HepG2 (cell line): ENCODE results near the gene ALCAM. TPM values are rescaled to one million over a fixed set of nuclear protein-coding genes. Genes with fewer than 3 reads are reported as not detected.

Experiments used
- BCL6 ChIP-seq: IDR thresholded peaks from 2 replicates; pipeline ENCODE4 v1.6.1; 2016; ENCODE audit warnings: missing genetic modification reagents, missing compliant biosample characterization
- CBX2 ChIP-seq, 2 experiments: fragments of 200-600 bp in 1 of 2; sonication (generic); formaldehyde crosslinking in 1 of 2; IDR thresholded peaks; 2 replicates each; pipeline versions ENCODE4 v1.7.0 to v1.8.1; 2018 to 2022; ENCODE audit warnings: low read depth in 2 of 2, low read length in 1 of 2, mild to moderate bottlenecking in 1 of 2, missing genetic modification reagents in 1 of 2
- EP300 ChIP-seq, 3 experiments: sonication (generic) in 1 of 3; formaldehyde crosslinking in 1 of 3; IDR thresholded peaks; 2 replicates each; pipeline versions ENCODE4 v1.5.1 to v1.6.1; 2011 to 2020; ENCODE audit warnings: low read depth in 2 of 3, low read length in 2 of 3, borderline replicate concordance in 1 of 3, improper control_type of control experiment in 1 of 3, mild to moderate bottlenecking in 1 of 3, missing genetic modification reagents in 1 of 3, moderate library complexity in 1 of 3
- FOXP1 ChIP-seq, 2 experiments: fragments of 450-650 bp in 1 of 2; IDR thresholded peaks; 2 replicates each; pipeline ENCODE4 v1.6.1; 2017 to 2018; ENCODE audit warnings: antibody characterized with exemption in 1 of 2
- MXD1 ChIP-seq: sonication (generic); formaldehyde crosslinking; IDR thresholded peaks from 2 replicates; pipeline ENCODE4 v1.4.0; 2020; ENCODE audit warnings: mild to moderate bottlenecking, missing genetic modification reagents
- THRA ChIP-seq: sonication (generic); formaldehyde crosslinking; IDR thresholded peaks from 2 replicates; pipeline ENCODE4 v1.4.0; 2020; ENCODE audit warnings: missing genetic modification reagents, borderline replicate concordance
- THYN1 ChIP-seq: sonication (generic); formaldehyde crosslinking; IDR thresholded peaks from 2 replicates; pipeline ENCODE4 v1.8.1; 2023; ENCODE audit warnings: low read depth, mild to moderate bottlenecking, moderate library complexity, missing genetic modification reagents, borderline replicate concordance
- ZMYM3 ChIP-seq: sonication (generic); formaldehyde crosslinking; IDR thresholded peaks from 2 replicates; pipeline ENCODE4 v1.5.1; 2020; ENCODE audit warnings: mild to moderate bottlenecking, missing genetic modification reagents
- ZNF260 ChIP-seq: sonication (generic); formaldehyde crosslinking; IDR thresholded peaks from 2 replicates; pipeline ENCODE4 v1.4.0; 2020; ENCODE audit warnings: missing genetic modification reagents, low read depth, mild to moderate bottlenecking, borderline replicate concordance
- ZNF747 ChIP-seq: sonication (generic); formaldehyde crosslinking; IDR thresholded peaks from 2 replicates; pipeline ENCODE4 v1.8.1; 2023; ENCODE audit warnings: missing genetic modification reagents, mild to moderate bottlenecking, borderline replicate concordance
- polyA plus RNA-seq, 8 experiments: library from polyadenylated mRNA; depleted of rRNA in 3 of 8; stranded (reverse) in 7 of 8; unstranded in 1 of 8; fragments of >200 nt; fragmentation: Illumina TruSeq in 4 of 8; extraction: Trizol in 4 of 8; gene quantifications; 2 replicates each; pipeline versions ENCODE4 v1.2.1 to v1.2.3, GENCODE V29; 2011 to 2016; ENCODE audit warnings: low read depth in 4 of 8, missing spikeins in 1 of 8, mixed read lengths in 1 of 8; ENCODE audit not compliant: insufficient read depth in 1 of 8
- total RNA-seq, 5 experiments: library from RNA; depleted of rRNA; stranded (reverse); fragments of >200 nt; fragmentation: Illumina TruSeq; extraction: Trizol; gene quantifications; 2 replicates each; pipeline ENCODE4 v1.2.3, GENCODE V29; 2016; ENCODE audit warnings: low read depth in 1 of 5

ALCAM gene
- total and polyA plus RNA-seq, 2 of the 13 experiments (the other 11 are each of a cell fraction or from before 2014, with no cell fraction given): 26.0 to 33.1 TPM

- no peak for TF ChIP-seq MXD1 (CRISPR knock-in tag)
- TF ChIP-seq ZMYM3 (CRISPR knock-in tag): peak; percentile 93
- no peak for TF ChIP-seq FOXP1 (IDR thresholded peaks at IDR 0.05)
- TF ChIP-seq FOXP1 (CRISPR knock-in tag; IDR thresholded peaks at IDR 0.05): no peak
- 0 out of 2 replicates have a peak, but pooled peaks have one; percentile 13 for TF ChIP-seq BCL6 (CRISPR knock-in tag)
- TF ChIP-seq EP300 (IDR thresholded peaks at IDR 0.05; ENCODE audit: low read depth in 2 of 2, low read length in 2 of 2): peak in 1 of 2 experiments; percentile 20; a peak in 1 of 4 replicates
- no peak for TF ChIP-seq EP300 (CRISPR knock-in tag; IDR thresholded peaks at IDR 0.05; ENCODE audit: borderline replicate concordance)
- no peak for TF ChIP-seq CBX2 (IDR thresholded peaks at IDR 0.05; ENCODE audit: low read depth, low read length)
- no peak for TF ChIP-seq CBX2 (CRISPR knock-in tag; IDR thresholded peaks at IDR 0.05; ENCODE audit: low read depth)
- TF ChIP-seq THYN1: no peak
- TF ChIP-seq THRA (CRISPR knock-in tag): peak; percentile 72; the same call in 1 of the 2 replicates
- no peak for TF ChIP-seq ZNF260
- no peak for TF ChIP-seq ZNF747 (CRISPR knock-in tag)
Measured at GRCh38 chr3:105502333-105502732, 135.6 kb downstream of the ALCAM start (continued).
